ENCODE data around the gene DGKB.

DGKB gene

DNA sequence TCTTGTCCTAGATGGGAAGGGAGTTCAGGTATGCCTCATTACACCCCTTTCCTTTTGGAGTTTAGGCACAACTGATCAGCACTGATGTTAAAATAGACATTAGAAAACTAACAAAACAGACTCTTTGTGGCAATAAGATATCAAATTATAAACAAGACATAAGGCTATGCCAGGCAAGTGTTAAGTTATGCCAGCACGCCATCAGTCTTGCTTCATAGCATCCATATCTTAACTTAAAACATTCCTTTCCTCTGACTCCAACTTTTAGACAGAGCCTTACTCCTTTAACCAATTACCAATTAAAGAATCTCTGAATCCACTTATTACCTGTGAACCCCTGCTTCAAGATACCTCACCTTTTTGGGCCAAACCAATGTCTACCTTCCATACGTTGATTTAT, 786.9 kb downstream of the DGKB start:
- DNase-seq (ENCODE audit: low spot score): no peak

DNA sequence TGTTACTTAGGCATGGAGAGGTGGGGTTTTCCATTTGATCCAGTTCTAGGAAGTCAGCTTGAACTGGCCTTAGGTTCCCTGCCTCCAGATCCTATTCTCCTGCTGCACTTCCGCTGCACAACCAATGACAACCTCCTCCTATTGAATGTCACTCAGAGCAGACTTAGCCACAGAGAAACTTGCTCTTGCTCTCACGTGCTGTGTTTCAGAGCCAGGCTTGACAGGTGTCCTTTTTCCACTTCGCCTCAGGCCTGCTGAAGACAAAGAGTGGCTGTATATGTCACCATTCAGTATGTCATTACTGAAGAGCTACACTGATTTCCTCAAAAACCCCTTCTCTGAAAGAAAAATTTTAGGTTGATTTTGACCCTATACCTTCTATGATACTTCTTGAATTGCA, 797.7 kb downstream of the DGKB start:
- no peak for DNase-seq (ENCODE audit: low spot score)

DNA sequence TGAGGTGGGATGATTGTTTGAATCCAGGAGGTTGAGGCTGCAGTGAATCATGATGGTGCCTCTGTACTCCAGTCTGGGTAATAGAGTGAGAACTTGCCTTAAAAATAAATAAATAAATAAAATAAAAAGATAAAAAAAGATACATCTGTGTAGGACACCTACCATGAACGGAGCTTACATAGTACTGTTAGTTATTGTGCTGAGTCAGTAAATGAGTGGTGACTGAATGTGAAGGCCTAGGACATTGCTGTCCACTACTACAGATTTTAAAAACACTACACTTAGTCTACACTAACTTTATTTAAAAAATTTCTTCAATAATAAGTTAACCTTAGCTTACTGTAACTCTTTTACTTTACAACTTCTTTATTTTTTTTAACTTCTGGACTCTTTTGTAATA, 806.4 kb downstream of the DGKB start:
- DNase-seq (ENCODE audit: low spot score): no peak

DNA sequence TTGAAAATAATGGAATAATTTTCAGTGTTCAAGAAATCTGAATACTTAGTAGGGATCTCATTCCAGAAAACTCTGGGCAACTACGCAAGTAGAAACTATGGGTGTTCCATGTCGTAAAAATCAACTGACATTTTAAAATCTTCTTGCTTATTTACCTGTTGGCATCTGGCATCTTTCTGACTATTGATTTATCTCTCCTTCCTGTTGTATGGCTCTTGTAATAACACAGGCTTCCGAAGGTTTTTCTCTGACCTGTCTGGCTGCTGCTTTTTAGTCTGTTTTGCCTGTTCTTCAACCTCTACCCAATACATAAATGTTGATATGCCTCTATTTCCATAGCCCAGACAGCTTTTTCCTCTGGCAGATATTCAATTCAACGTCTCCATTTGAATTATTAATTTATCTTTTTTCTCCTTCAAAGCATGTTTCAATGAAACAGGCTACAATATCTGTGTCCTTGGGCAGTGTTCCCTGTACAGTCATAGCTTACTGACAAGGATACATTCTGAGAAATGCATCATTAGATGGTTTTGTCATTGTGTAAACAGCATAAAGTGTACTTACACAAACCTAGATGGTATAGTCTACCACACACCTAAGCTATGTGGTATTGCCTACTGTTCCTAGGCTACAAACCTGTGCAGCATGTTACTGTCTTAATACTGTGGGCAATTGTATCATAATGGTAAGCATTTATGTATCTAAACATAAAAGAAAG, 807.2 kb downstream of the DGKB start:
- no peak for DNase-seq (ENCODE audit: low spot score)
